MCF 10A (cell line): ENCODE data around the gene INAVA. TPM values are rescaled to one million over a fixed set of nuclear protein-coding genes. Genes with fewer than 3 reads are reported as not detected.

ENCODE experiments used
- total RNA-seq: library from RNA; stranded (reverse); gene quantifications from 2 replicates; pipeline ENCODE4 v1.2.3, GENCODE V29; 2022

Gene INAVA
- total RNA-seq, 1 experiment from 2014 or later = 30.5 TPM

Other genes starting within 250 kb of the INAVA start
- gene DDX59, start 225.0 kb upstream of the INAVA start, total RNA-seq = 36.6 and 50.7 TPM in 2 replicates
- 144 and 209 TPM in 2 replicates for gene CAMSAP2, start 156.0 kb upstream of the INAVA start, total RNA-seq
- 0.25 and 0.68 TPM in 2 replicates for gene GPR25, start 21.9 kb upstream of the INAVA start, total RNA-seq
- gene KIF21B, start 128.8 kb downstream of the INAVA start, total RNA-seq = 9.5 and 12.7 TPM in 2 replicates
- gene CACNA1S, start 217.5 kb downstream of the INAVA start, total RNA-seq = not detected in 2 replicates
- gene ASCL5, start 232.3 kb downstream of the INAVA start, total RNA-seq = not detected in 2 replicates